HG02588 (cell line): Measurements from ENCODE around the gene GNA15.
A peak's percentile ranks its signal among the peaks of the same experiment; 100 is the strongest.
"Not testable (repeated sequence)": the region's sequence is repeated elsewhere in the genome, so short reads cannot be mapped to it uniquely, and the experiment has no call there.

Experiments
- ATAC-seq: cut with Tn5 transposase; IDR thresholded peaks from one replicate; pipeline ENCODE4 v1.9.1; 2021; ENCODE audit warnings: mild to moderate bottlenecking, moderate library complexity; ENCODE audit not compliant: unreplicated experiment

Gene GNA15

DNA sequence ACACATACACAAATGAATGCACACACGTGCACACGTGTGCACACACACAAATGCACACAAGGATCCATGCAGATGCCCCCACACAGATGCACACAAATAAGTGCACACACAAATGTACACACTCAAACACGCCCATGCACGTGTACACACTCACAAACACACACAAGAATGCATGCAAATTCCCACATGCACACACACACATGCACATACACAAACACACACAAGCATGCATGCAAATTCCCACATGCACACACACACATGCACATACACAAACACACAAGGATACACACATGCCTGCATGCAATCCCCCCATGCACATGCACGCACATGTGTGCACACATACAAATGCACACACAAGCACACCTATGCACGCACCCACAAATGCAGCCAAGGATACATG is 13.3 kb downstream of the GNA15 start:
- ATAC-seq: no peak

DNA sequence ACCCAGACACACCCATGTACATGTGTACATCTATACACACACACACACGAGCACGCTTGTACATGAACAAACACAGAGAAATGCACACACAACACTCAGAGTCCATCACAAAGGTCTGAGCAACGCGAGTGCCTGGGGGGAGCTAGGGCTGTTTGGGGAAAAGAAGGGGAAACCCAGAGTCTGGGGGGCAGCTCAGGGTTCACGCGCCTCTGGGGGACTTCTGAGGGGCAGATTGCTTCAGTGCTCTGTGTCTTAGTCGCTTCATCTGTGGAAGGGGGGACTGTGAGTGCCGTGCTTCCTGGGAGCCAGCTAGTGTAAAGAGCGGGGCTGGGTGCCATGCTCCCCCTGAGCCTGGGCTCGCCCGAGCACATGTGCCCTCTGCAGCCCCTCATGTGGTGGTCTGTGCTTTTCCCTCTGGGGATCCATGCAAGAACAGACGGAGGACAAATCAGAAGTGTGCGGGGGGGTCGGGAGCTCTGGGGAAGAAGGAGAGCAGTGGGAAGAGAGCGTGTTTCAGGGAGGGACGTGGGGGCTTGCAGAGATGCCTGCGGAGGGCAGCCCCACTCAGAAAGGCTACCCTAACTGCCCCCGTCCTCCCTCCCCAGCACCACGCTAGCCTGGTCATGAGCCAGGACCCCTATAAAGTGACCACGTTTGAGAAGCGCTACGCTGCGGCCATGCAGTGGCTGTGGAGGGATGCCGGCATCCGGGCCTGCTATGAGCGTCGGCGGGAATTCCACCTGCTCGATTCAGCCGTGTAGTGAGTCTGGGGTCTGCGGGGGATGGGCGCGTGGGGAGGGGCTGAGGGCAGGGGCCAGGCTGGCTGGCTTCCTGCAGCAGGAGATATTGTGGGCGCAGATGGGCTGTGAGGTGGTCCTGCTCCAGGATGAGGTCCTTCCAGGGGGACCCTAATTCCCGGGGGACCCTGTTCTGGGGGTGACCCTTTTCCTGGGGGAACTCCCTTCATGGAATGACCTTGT is 14.0 kb downstream of the GNA15 start:
- no peak for ATAC-seq

DNA sequence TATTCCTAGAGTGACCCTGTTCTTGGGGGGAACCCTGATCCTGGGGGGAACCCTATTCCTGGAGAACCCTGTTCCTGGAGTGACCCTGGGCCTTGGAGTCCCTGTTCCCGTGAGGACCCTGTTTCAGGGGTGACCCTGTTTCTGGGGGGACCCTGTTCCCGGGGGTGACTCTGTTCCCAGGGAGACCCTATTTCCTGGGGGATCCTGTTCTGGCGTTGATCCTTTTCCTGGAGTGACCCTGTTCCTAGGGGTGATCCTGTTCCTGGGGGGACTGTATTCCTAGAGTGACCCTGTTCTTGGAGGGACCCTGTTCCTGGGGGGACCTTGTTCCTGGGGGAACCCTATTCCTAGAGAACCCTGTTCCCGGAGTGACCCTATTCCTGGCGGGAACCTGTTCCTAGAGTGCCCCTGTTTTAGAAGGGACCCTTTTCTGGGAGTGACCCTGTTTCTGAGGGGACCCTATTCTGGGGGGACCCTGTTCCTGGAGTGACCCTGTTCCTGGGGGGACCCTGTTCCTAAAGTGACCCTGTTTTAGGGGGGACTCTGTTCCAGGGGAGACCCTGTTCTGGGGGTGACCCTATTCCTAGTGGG is 15.0 kb downstream of the GNA15 start:
- ATAC-seq: no peak

DNA sequence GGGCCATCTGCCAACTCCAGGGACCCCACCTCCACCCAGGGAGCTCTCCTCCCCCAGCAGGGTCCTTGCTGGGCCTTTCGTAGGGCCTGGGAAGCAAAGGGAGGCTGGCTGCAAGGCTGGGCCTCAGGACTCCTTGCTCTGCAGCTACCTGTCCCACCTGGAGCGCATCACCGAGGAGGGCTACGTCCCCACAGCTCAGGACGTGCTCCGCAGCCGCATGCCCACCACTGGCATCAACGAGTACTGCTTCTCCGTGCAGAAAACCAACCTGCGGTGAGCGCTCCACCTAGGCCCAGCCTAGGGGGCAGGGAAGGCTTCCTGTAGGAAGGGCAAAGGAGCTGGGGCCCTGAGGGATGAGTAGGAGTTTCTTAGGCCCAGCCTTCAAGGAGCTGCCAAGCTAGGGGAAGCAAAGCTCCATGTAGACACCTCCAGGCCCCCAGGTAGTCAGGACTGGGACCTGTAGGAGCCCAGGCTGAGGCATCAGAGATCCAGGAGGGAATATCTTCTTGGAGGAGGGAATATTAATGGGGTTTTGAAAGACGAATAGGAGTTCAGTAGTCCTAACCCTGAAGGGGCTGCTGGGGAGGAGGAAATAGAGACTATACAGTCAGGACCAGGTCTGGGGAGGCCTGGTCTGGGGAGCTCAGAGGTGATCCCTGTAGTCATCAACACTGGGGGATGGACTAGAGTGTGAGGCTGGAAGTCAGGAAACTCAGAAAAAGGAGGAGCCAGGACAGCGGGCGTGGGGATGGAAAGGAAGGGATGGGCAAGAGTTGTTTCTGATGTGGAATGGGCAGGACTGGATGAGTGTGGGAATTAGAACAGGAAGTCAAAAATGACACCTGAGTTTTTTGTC is 16.0 kb downstream of the GNA15 start:
- no peak for ATAC-seq

DNA sequence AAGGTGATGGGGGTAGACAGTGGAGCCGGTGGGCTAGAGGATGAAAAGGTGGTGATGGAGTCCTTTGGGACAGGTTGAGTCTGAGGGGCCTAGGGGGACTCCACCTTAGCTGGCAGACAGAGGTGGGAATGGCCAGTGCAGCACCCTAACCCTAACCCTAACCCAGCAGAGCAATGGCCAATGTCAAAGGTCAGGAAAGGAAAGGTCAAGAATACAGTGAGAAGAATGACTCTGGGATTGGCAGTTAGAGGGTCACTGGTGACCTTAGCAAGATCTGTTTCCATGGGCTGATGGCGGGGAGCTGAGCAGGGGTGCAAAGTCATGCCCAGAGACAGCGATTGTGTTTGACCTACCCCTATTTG is 16.6 kb downstream of the GNA15 start:
- ATAC-seq: no peak

DNA sequence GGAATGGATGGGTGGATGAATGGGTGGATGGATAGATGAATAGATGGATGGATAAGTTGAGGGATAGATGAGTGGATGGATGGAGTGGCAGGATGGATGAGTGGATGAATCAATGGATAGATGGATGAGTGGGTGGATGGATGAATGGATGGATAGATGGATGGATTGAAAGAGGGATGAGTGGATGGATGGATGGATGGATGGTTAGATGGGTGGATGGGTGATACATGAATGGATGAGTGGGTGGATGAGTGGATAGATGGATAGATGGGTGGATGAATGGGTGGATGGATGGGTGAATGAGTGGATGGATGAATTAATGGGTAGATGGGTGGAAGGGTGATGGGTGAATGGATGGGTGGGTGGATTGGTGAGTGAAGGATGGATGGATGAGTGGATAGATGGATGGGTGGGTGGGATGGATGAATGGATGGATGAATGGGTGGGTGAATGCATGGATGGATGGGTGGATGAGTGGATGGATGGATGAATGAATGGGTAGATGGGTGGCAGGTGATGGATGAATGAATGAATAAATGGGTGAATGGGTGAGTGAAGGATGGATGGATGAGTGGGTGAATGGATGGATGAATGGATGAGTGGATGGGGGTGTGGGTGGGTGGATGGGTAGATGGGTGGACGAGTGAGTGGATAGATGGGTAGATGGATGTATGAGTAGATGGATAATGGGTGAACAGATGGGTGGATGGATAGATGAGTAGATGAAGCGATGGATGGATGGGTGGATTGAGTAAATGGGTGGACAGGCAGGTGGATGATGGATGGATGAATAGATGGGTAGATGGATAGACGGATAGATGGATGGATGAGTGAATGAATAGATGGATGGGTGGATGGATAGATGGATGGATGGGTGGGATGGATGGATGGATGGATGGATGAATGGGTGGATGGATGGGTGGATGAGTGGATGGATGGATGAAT is 17.7 kb downstream of the GNA15 start:
- ATAC-seq: no peak

DNA sequence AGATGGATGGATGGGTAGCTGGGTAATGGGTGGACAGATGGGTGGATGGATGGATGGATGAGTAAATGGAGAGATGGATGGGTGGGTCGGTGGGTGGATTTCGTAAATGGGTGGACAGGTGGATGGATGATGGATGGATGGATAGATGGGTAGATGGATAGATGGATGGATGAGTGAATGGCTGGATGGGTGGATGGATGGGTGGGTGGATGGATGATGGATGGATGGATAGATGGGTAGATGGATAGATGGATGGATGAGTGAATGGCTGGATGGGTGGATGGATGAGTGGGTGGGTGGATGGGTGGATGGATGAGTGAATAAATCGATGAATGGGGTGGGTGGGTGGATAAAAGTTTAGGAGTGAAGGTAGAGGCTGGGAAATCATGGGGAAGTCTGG is 18.6 kb downstream of the GNA15 start:
- not testable (repeated sequence) for ATAC-seq

DNA sequence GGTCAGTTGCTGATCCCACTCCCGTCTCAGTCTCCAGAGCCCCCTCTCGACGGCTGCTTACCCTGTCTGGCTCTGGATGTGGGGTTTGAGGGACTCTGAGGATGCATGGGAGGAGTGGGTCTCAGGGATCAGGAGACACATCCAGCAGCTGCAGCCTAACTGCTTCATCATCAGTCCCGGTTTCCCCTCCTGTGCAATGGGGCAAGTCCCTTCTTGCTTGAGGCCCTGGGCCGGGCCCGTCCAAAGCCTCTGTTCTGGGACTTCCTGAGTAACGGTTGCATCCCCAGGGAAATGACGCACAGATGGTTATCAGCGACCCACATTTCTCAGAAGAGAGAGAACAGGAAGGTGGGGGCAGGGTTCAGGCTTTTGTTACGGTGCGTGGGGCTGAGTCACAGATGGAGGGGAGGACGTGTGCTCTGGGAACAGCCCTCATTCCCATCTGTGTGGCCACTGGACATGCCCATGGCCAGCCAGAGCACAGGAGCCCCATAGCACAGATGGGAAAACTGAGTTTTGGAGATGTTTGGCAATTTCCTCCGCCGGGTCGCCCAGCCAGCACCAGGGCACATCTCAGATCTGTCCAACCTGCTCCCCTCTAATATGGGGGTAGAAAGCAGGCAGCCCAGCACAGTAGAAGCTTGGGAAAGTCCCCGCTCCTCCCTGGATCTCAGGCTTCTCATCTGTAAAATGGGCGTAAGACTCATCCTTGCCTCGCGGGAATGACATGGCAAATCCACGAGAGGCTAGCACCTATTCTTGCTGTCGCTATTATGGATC is 19.3 kb downstream of the GNA15 start:
- ATAC-seq: peak; percentile 48

DNA sequence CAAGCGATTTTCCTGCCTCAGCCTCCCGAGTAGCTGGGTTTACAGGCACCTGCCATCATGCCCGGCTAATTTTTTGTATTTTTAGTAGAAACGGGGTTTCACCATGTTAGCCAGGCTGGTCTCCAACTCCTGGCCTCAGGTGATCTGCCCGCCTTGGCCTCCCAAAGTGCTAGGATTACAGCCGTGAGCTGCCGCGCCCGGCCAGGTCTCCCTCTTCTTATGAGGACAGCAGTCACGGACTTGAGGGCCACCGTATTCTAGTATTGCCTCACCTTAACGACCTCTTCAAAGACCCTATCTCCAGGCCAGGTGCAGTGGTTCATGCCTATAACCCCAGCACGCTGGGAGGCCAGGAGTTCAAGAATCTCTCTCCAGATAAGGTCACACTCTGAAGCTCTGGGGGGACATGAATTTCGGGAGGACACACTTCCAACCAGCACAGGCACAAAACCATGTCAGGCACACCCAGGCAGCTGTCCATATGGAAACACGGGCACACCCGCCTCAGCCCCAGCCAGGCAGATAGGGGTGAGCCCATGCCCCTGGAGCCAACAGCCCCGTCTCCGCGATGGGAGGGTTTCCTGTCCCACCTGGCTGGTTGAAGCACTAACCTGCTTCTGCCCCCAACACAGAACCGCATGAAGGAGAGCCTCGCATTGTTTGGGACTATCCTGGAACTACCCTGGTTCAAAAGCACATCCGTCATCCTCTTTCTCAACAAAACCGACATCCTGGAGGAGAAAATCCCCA is 21.4 kb downstream of the GNA15 start:
- no peak for ATAC-seq

DNA sequence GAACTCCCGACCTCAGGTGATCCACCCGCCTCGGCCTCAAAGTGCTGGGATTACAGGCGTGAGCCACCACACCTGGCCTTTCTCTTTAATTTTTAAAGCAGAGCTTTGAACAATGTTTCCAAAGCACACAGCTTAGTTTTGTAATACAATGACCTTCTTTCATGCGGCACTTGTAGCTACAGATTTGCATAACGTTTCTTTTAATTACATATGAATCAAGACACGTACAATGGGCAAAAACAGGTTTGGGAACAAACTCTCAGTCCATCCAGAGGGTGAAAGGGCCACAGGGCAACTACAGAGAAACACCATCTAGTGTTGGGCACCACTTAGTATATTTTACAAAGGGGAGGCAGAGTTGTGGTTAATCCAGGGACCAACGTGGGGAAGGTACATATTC is 23.7 kb downstream of the GNA15 start:
- ATAC-seq: no peak

DNA sequence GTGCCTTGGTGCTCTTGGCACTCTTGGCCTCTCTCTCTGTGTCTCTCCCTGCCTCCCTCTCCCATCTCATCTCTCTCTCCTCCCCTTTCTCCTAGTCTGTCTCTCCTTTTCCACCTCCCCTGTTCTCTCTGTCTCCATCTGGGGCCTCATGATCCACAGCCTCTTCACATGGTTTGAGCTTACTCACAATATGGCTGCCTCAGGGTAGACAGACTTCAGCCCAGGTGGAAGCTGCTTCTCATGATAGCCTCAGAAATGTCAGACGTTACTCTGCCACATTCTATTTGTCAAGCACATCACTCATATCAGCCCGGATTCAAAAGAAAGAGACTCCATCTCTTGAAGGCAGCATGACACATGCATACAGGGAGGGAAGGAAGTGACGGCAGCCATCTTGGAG is 24.4 kb downstream of the GNA15 start:
- no peak for ATAC-seq

DNA sequence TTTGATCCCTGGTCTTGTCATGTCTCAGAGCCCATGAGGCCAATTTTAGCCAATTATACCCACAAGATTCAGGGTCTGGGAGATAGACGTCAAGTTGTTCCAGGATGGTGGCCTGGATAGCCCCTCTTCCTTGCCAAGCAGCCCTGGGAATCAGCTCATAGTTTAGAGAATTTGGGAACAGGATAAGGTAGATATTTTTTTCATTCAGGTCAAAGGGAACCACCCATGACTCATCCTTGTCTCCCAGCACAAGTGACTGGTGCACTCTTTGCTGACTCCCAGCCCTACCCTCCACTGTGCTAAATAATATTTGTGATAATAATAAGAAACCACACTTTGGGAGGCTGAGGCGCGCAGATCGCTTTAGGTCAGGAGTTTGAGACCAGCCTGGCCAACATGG is 25.6 kb downstream of the GNA15 start:
- no peak for ATAC-seq

DNA sequence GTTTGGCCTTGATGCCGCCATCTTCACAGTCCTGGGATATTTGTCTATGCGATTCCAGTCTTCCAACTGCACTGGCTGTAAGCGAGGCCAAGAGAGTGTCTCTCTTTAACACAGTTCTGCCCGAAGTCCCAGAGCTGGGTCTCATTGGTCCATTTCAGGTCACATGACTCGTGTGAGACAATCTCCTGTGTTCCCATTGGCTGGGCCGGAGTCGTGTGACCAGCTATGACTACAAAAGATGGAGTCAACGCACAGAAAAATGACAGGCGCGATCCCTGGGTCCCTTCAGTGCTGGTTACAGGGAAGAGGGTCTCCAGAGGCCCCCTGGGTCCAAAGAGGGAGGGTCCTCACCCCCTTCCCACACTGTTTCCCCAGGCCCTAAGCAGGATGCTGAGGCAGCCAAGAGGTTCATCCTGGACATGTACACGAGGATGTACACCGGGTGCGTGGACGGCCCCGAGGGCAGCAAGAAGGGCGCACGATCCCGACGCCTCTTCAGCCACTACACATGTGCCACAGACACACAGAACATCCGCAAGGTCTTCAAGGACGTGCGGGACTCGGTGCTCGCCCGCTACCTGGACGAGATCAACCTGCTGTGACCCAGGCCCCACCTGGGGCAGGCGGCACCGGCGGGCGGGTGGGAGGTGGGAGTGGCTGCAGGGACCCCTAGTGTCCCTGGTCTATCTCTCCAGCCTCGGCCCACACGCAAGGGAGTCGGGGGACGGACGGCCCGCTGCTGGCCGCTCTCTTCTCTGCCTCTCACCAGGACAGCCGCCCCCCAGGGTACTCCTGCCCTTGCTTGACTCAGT is 26.8 kb downstream of the GNA15 start:
- no peak for ATAC-seq

DNA sequence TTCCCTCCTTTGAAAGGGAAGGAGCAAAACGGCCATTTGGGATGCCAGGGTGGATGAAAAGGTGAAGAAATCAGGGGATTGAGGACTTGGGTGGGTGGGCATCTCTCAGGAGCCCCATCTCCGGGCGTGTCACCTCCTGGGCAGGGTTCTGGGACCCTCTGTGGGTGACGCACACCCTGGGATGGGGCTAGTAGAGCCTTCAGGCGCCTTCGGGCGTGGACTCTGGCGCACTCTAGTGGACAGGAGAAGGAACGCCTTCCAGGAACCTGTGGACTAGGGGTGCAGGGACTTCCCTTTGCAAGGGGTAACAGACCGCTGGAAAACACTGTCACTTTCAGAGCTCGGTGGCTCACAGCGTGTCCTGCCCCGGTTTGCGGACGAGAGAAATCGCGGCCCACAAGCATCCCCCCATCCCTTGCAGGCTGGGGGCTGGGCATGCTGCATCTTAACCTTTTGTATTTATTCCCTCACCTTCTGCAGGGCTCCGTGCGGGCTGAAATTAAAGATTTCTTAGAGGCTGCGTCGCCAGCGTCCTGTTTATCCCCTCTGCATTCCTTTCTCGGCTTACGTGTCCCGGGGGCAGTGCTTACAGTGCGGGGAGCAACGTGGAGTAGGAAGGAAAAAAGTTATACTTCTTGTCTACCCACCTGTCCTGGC is 27.5 kb downstream of the GNA15 start:
- ATAC-seq: no peak

DNA sequence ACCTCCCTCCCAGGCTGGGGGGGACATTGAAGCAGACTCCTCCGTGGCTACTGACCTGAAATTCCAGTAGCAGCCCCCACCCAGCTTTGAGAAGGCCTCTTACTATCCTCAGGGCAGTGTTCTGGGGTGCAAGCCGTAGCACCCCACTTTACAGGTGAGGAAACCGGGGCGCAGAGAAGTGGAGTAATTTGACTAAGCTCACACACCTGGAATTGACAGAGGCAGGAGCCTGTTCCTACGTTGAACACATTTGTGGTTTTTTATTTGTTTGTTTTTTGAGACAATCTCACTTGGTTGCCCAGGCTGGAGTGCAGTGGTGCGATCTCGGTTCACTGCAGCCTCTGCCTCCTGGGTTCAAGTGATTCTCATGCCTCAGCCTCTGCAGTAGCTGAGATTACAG is 28.1 kb downstream of the GNA15 start:
- no peak for ATAC-seq

DNA sequence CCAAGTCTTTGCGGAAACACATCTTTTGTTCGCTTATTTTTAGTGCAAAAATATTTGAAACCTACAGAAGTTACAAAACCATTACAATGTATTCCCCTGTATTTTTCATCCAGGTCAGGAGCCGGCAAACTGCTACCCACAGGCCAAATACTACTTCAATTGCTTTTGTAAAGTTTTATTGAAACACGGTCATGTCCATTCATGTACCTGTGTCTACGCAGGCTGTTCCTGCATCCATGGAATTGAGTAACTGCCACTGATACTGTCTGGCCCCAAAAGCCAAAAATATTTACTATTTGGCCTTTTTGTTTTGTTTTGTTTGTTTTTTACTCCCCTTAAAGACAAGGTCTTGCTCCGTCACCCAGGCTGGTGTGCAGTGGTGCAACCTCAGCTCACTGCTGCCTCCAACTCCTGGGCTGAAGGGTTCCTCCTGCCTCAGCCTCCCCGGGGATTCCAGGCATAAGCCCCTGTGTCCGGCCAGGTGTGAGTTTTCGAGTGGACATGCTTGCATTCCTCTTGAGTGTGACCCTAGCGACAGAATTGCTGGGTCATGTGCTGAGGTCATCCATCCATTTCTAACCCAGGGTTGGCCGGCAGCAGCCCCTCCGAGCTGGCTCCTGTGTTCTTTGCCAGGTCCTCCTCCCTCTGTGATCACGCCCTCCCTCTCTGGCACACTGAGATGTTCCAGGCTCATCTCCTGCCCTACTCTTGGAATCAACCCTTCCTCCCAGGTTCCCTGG is 31.9 kb downstream of the GNA15 start:
- no peak for ATAC-seq
